Kidney (tissue), 14 donors: Measurements from ENCODE around the gene PLD6. TPM values are rescaled to one million over a fixed set of nuclear protein-coding genes. Genes with fewer than 3 reads are reported as not detected.

Experiments
- DNase-seq, 5 donors: peaks; one replicate each; pipeline ENCODE4 v3.0.0-alpha.2; 2013 to 2020
- FAIRE-seq: peaks from 2 replicates; lab custom pipeline; 2012; peaks lifted over from hg19 to GRCh38; lab: Jason Lieb, UNC
- H3K27ac ChIP-seq, 2 donors: one replicate each; pipeline ENCODE4 v1.7.0; 2013; ENCODE audit warnings: low read depth in 2 of 2, low read length in 2 of 2, inconsistent platforms in 1 of 2
- H3K27me3 ChIP-seq: one replicate; pipeline ENCODE4 v1.7.1; 2013; ENCODE audit warnings: low read length, inconsistent platforms; ENCODE audit not compliant: control insufficient read depth, insufficient read depth
- H3K36me3 ChIP-seq, 3 donors: one replicate each; pipeline versions ENCODE4 v1.7.0 to v1.7.1; 2013; ENCODE audit warnings: low read length in 3 of 3, control low read depth in 1 of 3, inconsistent platforms in 1 of 3; ENCODE audit not compliant: insufficient read depth in 3 of 3, control insufficient read depth in 2 of 3
- H3K4me1 ChIP-seq, 3 donors: one replicate each; pipeline versions ENCODE4 v1.7.0 to v1.7.1; 2013; ENCODE audit warnings: low read length in 3 of 3, inconsistent platforms in 1 of 3, low read depth in 1 of 3; ENCODE audit not compliant: control insufficient read depth in 2 of 3, insufficient read depth in 2 of 3
- H3K4me3 ChIP-seq, 3 donors: one replicate each; pipeline versions ENCODE4 v1.7.0 to v1.8.1; 2013; ENCODE audit warnings: low read length in 3 of 3, control low read depth in 1 of 3, inconsistent platforms in 1 of 3
- H3K9ac ChIP-seq, 3 donors: one replicate each; pipeline versions ENCODE4 v1.7.0 to v1.7.1; 2013; ENCODE audit warnings: low read length in 3 of 3, control low read depth in 1 of 3, inconsistent platforms in 1 of 3
- H3K9me3 ChIP-seq, 3 donors: one replicate each; pipeline versions ENCODE4 v1.7.0 to v1.7.1; 2013; ENCODE audit warnings: low read length in 3 of 3, control low read depth in 1 of 3, inconsistent platforms in 1 of 3; ENCODE audit not compliant: control insufficient read depth in 2 of 3, insufficient read depth in 1 of 3
- CTCF ChIP-seq: IDR thresholded peaks from 3 replicates; pipeline ENCODE4 v1.5.1; 2012; ENCODE audit warnings: mild to moderate bottlenecking, moderate library complexity, borderline replicate concordance; ENCODE audit not compliant: insufficient read depth; ENCODE audit errors: extremely low read depth
- intact Hi-C: fragments of 100-400 bp; cut with DNase I; formaldehyde crosslinking; loops from one replicate; pipeline ENCODE4 v1.11.1; 2022
- polyA plus RNA-seq: library from polyadenylated mRNA; stranded (reverse); fragments of 350-450 nt; fragmentation: Illumina TruSeq; extraction: RNeasy Lipid Tissue Mini Kit (QIAGEN cat#74804); gene quantifications from one replicate; pipeline ENCODE4 v1.2.3, GENCODE V29; 2014; ENCODE audit warnings: low read depth, low replicate concordance; ENCODE audit not compliant: insufficient read depth
- total RNA-seq: library from RNA; stranded (reverse); fragmentation: NEBNext Ultra II Directional; extraction: Animal tissue kit (Norgen Biotek cat#: 25700); gene quantifications from one replicate; pipeline ENCODE4 v1.2.1, GENCODE V29; 2021
- donor health status: control.
- donor health status: control.
- donor health status: control.
- donor health status: control.
- donor health status: control.
- donor health status: DM: yes; HTN: yes; CAD: no.
- donor health status: Normal renal cell carcinoma (clear cell type).

PLD6 gene
- total and polyA plus RNA-seq, 2 donors from 2014 or later, result 2.9 to 3.7 TPM

GRCh38 chr17:17168401-17168800, 37.7 kb downstream of the PLD6 start:
- FAIRE-seq (no peak), DNase-seq (no peak)
- Histone ChIP-seq H3K9me3 (no peaks in the 10 kb centered on the region), H3K9ac (no peak overlapping the region), H3K27me3 (no peaks in the 10 kb centered on the region), H3K36me3 (peaks cover 2 to 57% (median 28%) of the 10 kb centered on the region in 3 donors), H3K4me3 (no peak overlapping the region), H3K27ac (no peak overlapping the region), H3K4me1 (peaks cover 0 to 7% (median 0%) of the 10 kb centered on the region in 3 donors)
- intact Hi-C loops, result no loop called here
- TF ChIP-seq CTCF, result no peak

- intact Hi-C loops, result no loop called here
- H3K9ac ChIP-seq, result no peak overlapping the region
- peaks cover 2 to 55% (median 28%) of the 10 kb centered on the region in 3 donors for H3K36me3 ChIP-seq
- no peak overlapping the region for H3K4me3 ChIP-seq
- no peaks in the 10 kb centered on the region for H3K9me3 ChIP-seq
- FAIRE-seq (no peak), DNase-seq (no peak)
- no peak for TF ChIP-seq CTCF
- no peaks in the 10 kb centered on the region for H3K27me3 ChIP-seq
- H3K27ac ChIP-seq, result no peak overlapping the region
- peaks cover 0 to 3% (median 0%) of the 10 kb centered on the region in 3 donors for H3K4me1 ChIP-seq
Measured at GRCh38 chr17:17167986-17168385, 38.1 kb downstream of the PLD6 start.

GRCh38 chr17:17167356-17167755, 38.8 kb downstream of the PLD6 start:
- Histone ChIP-seq H3K9me3 (no peaks in the 10 kb centered on the region), H3K4me1 (peaks cover 0 to 3% (median 0%) of the 10 kb centered on the region in 3 donors), H3K27me3 (no peaks in the 10 kb centered on the region), H3K4me3 (no peak overlapping the region), H3K27ac (no peak overlapping the region), H3K36me3 (peaks cover 2 to 55% (median 33%) of the 10 kb centered on the region in 3 donors), H3K9ac (no peak overlapping the region)
- intact Hi-C loops, result no loop called here
- TF ChIP-seq CTCF, result no peak
- no peak for FAIRE-seq
- no peak for DNase-seq

- Histone ChIP-seq H3K36me3 (peaks cover 2 to 56% (median 37%) of the 10 kb centered on the region in 3 donors), H3K9ac (no peak overlapping the region), H3K27ac (no peak overlapping the region), H3K9me3 (no peaks in the 10 kb centered on the region), H3K4me3 (no peak overlapping the region), H3K4me1 (no peaks in the 10 kb centered on the region), H3K27me3 (no peaks in the 10 kb centered on the region)
- intact Hi-C loops, result no loop called here
- TF ChIP-seq CTCF, result no peak
- no peak for FAIRE-seq
- DNase-seq, result no peak
Measured at GRCh38 chr17:17166446-17166845, 39.7 kb downstream of the PLD6 start.
